Neural crest cell (in vitro differentiated cells): ENCODE measurements around the gene GABPB1. TPM values are rescaled to one million over a fixed set of nuclear protein-coding genes. Genes with fewer than 3 reads are reported as not detected.

Experiments used
- DNase-seq: peaks from one replicate; pipeline ENCODE4 v3.0.0; 2021; ENCODE audit warnings: low read depth, mixed read lengths, low spot score
- H3K27ac Mint-ChIP-seq: one replicate; pipeline ENCODE4 v1.8.0; 2021; ENCODE audit warnings: mild to moderate bottlenecking, mixed read lengths; ENCODE audit not compliant: unreplicated experiment
- H3K27me3 Mint-ChIP-seq: 2 replicates; pipeline ENCODE4 v1.8.0; 2021; ENCODE audit warnings: low read depth, mild to moderate bottlenecking, mixed read lengths
- H3K36me3 Mint-ChIP-seq: 2 replicates; pipeline ENCODE4 v1.8.0; 2021; ENCODE audit warnings: low read depth, mild to moderate bottlenecking, mixed read lengths
- H3K4me1 Mint-ChIP-seq: 2 replicates; pipeline ENCODE4 v1.8.0; 2021; ENCODE audit warnings: mixed read lengths
- H3K4me3 Mint-ChIP-seq: one replicate; pipeline ENCODE4 v1.8.0; 2021; ENCODE audit warnings: mild to moderate bottlenecking, mixed read lengths
- H3K9me3 Mint-ChIP-seq: 2 replicates; pipeline ENCODE4 v1.8.0; 2021; ENCODE audit warnings: mixed read lengths
- total RNA-seq: library from RNA; stranded (reverse); gene quantifications from 2 replicates; pipeline ENCODE4 v1.2.1, GENCODE V29; 2021
- TF ChIP-seq, protein P1 (sequence below): fragments of 200-600 bp; sonication (generic); conservative IDR thresholded peaks from 2 replicates; pipeline ENCODE4 v1.5.0; 2021; ENCODE audit warnings: antibody characterized with exemption, mild to moderate bottlenecking

The GABPB1 gene
- total RNA-seq, 1 donor from 2014 or later: 37.8 TPM

DNA sequence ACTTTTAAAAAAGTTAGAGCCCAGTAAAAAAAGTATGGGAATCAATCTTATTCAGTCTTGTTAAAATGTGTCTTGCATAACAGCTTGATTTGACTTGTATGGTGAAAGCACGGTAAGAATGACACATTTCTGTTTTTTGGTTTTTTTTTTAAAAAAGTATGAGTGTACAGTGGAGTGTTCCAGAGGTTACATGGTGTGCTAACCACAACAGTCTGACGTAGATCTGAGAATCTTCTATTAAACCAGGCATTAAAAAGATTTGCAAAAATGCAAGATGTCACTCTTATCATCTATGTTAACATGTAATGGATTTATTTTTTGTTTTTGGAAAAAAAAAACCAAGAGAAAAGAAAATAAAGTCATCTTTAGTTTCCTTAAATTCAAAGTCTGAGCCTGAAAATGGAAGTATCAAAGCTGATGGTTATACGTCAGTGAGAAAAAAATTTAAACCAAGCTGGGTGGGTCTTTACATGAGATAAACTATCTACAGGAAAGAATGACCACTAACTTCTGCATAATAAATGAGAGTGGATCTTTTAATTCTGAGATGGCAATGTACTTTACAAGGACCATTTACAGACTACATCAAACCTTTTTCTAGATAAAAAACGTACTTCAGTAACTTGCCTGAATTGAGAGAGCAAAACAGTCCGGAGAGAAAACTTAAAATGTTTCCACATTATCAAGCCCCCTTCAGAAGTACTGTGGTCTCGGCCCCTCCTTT is 1.6 kb downstream of the GABPB1 start:
- H3K27ac Mint-ChIP-seq: peak overlapping the region; percentile 99
- H3K4me1 Mint-ChIP-seq: peaks cover 63% of the 10 kb centered on the region
- TF ChIP-seq, protein P1, sequence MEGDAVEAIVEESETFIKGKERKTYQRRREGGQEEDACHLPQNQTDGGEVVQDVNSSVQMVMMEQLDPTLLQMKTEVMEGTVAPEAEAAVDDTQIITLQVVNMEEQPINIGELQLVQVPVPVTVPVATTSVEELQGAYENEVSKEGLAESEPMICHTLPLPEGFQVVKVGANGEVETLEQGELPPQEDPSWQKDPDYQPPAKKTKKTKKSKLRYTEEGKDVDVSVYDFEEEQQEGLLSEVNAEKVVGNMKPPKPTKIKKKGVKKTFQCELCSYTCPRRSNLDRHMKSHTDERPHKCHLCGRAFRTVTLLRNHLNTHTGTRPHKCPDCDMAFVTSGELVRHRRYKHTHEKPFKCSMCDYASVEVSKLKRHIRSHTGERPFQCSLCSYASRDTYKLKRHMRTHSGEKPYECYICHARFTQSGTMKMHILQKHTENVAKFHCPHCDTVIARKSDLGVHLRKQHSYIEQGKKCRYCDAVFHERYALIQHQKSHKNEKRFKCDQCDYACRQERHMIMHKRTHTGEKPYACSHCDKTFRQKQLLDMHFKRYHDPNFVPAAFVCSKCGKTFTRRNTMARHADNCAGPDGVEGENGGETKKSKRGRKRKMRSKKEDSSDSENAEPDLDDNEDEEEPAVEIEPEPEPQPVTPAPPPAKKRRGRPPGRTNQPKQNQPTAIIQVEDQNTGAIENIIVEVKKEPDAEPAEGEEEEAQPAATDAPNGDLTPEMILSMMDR: no peak
- no peak for DNase-seq
- peaks cover 2% of the 10 kb centered on the region for H3K27me3 Mint-ChIP-seq
- H3K36me3 Mint-ChIP-seq: peaks cover 24% of the 10 kb centered on the region
- peak overlapping the region; percentile 96 for H3K4me3 Mint-ChIP-seq
- H3K9me3 Mint-ChIP-seq: no peaks in the 10 kb centered on the region

DNA sequence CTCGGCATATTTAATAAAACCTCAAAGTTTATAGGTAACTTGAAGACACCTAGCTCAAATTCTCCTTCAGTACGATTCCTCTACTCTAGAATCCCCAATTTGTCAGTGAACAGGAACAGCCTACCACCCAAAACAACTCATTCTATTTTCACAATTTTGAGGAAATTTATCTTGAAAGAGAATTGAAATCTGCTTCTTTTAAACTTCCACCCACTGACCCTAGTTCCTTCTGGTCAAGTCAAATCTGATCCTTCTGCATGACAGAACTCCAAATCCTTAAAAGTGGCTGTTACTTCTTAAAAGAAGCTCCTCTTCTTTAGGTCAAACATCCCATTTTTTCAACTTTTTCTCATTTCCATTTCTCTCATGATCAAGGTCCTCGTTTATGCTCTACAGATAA is 4.4 kb downstream of the GABPB1 start:
- no peak overlapping the region for H3K27ac Mint-ChIP-seq
- H3K4me1 Mint-ChIP-seq: peaks cover 52% of the 10 kb centered on the region
- peaks cover 9% of the 10 kb centered on the region for H3K36me3 Mint-ChIP-seq
- no peak for DNase-seq
- no peaks in the 10 kb centered on the region for H3K9me3 Mint-ChIP-seq
- peaks cover 2% of the 10 kb centered on the region for H3K27me3 Mint-ChIP-seq
- TF ChIP-seq, protein P1: no peak
- H3K4me3 Mint-ChIP-seq: peak overlapping the region; percentile 50

DNA sequence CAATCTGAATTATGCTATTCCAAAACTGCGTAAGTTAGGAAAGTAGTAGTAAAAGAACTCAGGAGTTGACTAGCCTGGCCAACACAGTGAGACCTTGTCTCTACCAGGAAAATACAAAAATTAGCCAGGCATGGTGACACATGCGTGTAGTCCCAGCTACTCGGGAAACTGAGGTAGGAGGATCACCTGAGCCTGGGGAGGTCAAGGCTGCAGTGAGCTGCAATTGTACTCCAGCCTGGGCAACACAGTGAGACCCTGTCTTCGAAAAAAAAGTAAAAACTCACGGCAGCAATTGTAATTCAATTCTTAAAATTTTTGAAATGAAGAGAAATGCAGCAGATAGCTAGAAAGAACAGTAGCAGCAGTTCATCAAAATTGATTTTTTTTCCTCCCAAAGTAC is 9.7 kb downstream of the GABPB1 start:
- DNase-seq: no peak

DNA sequence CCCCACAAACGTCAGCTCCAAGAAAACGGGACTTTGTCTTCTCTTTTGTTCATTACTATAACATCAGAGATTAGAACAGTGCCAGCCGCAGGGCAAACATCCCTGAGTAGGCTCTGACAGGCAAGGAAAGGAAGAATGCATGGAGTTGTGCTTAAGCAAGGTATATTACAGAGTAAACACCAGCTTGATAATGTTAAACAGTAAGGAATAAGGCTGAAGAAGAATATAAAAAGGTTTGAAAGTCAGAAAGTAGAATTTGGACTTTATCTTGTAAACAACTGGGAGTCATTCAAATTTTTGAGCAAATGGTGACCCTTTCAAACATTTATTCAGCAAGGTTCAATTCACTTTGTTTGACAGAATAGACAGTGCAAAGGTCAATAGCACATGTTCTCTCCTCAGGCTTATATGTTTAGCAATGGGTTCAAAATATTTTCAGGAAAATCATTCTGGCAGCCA is 11.0 kb downstream of the GABPB1 start:
- TF ChIP-seq, protein P1: no peak
- H3K27me3 Mint-ChIP-seq: no peaks in the 10 kb centered on the region
- H3K4me3 Mint-ChIP-seq: no peak overlapping the region
- DNase-seq: no peak
- H3K4me1 Mint-ChIP-seq: peaks cover 8% of the 10 kb centered on the region
- no peaks in the 10 kb centered on the region for H3K9me3 Mint-ChIP-seq
- no peak overlapping the region for H3K27ac Mint-ChIP-seq
- no peaks in the 10 kb centered on the region for H3K36me3 Mint-ChIP-seq

More for the DNA sequence above, 9.7 kb downstream of the GABPB1 start:
- H3K27me3 Mint-ChIP-seq: no peaks in the 10 kb centered on the region
- H3K4me1 Mint-ChIP-seq: peaks cover 13% of the 10 kb centered on the region
- H3K27ac Mint-ChIP-seq: no peak overlapping the region
- H3K9me3 Mint-ChIP-seq: no peaks in the 10 kb centered on the region
- TF ChIP-seq, protein P1: no peak
- no peaks in the 10 kb centered on the region for H3K36me3 Mint-ChIP-seq
- H3K4me3 Mint-ChIP-seq: no peak overlapping the region

DNA sequence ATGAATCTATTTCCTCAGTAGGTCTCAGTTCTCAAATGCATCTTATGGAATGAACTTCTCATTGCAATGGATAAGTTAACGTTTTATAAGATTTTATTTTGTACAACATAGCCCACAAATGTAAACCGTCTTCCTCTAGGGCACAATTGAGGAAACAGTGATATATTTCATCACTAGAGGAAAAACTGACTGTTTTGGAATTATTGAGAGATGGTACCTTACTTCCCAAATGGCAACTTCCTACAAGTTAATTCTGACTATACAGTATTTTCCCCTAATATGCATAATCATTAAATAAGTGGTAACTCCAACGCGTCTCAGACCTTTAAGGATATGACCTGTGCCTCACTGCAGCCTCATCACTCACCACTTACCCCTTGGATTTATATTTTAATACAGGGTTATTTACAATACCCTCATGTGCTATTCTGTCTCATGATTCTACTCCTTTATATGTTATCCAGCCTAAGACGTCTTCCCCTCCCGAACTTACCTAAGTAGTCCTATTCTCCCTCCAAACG is 13.3 kb downstream of the GABPB1 start:
- Mint-ChIP-seq H3K27me3 (no peaks in the 10 kb centered on the region), H3K27ac (no peak overlapping the region)

More for the DNA sequence above, 13.3 kb downstream of the GABPB1 start:
- H3K9me3 Mint-ChIP-seq: no peaks in the 10 kb centered on the region
- no peaks in the 10 kb centered on the region for H3K36me3 Mint-ChIP-seq
- peaks cover 5% of the 10 kb centered on the region for H3K4me1 Mint-ChIP-seq
- TF ChIP-seq, protein P1: no peak
- DNase-seq: no peak
- H3K4me3 Mint-ChIP-seq: no peak overlapping the region
